CD4-positive, alpha-beta T cell treated with Interleukin-17A for 1 hour (primary cell): ENCODE data around the gene MYO1G.
"Not testable (repeated sequence)": the region's sequence is repeated elsewhere in the genome, so short reads cannot be mapped to it uniquely, and the experiment has no call there.

ENCODE experiments used
- DNase-seq: peaks from one replicate; pipeline ENCODE4 v3.0.0-alpha.2; 2020

MYO1G gene

GRCh38 chr7:44998153-44998871 lies 19.5 kb upstream of the MYO1G start:
- no peak for DNase-seq

- DNase-seq, result peak; percentile 61
Measured at GRCh38 chr7:44995555-44996493, 17.0 kb upstream of the MYO1G start.

GRCh38 chr7:44994877-44995554 lies 16.2 kb upstream of the MYO1G start:
- DNase-seq, result peak; percentile 53

GRCh38 chr7:44992004-44992795 lies 13.4 kb upstream of the MYO1G start:
- not testable (repeated sequence) for DNase-seq

GRCh38 chr7:44990109-44991023 lies 11.6 kb upstream of the MYO1G start:
- no peak for DNase-seq

- no peak for DNase-seq
Measured at GRCh38 chr7:44989132-44989531, 10.3 kb upstream of the MYO1G start.

- no peak for DNase-seq
Measured at GRCh38 chr7:44988701-44989100, 9.9 kb upstream of the MYO1G start.

- DNase-seq, result no peak
Measured at GRCh38 chr7:44987996-44988395, 9.2 kb upstream of the MYO1G start.

GRCh38 chr7:44987457-44987856 lies 8.6 kb upstream of the MYO1G start:
- no peak for DNase-seq

- peak; percentile 94 for DNase-seq
Measured at GRCh38 chr7:44986218-44987053, 7.6 kb upstream of the MYO1G start.

GRCh38 chr7:44985900-44986217 lies 7.0 kb upstream of the MYO1G start:
- no peak for DNase-seq

GRCh38 chr7:44985033-44985695 lies 6.3 kb upstream of the MYO1G start:
- DNase-seq, result no peak

GRCh38 chr7:44984478-44984758 lies 5.6 kb upstream of the MYO1G start:
- DNase-seq, result no peak

- DNase-seq, result no peak
Measured at GRCh38 chr7:44983742-44984477, 5.1 kb upstream of the MYO1G start.

GRCh38 chr7:44982970-44983369 lies 4.2 kb upstream of the MYO1G start:
- no peak for DNase-seq

- DNase-seq, result no peak
Measured at GRCh38 chr7:44982535-44982923, 3.7 kb upstream of the MYO1G start.

- no peak for DNase-seq
Measured at GRCh38 chr7:44981035-44981706, 2.4 kb upstream of the MYO1G start.

GRCh38 chr7:44980393-44981034 lies 1.7 kb upstream of the MYO1G start:
- DNase-seq, result peak; percentile 88
